NT2/D1 (cell line): ENCODE data around the gene ATG2A.
"Not testable (repeated sequence)": the region's sequence is repeated elsewhere in the genome, so short reads cannot be mapped to it uniquely, and the experiment has no call there.

Source experiments
- DNase-seq: peaks from one replicate; pipeline ENCODE4 v3.0.0-alpha.2; 2011; ENCODE audit warnings: low read depth, low spot score
- H3K27me3 ChIP-seq: 2 replicates; pipeline ENCODE4 v1.6.0; 2011; ENCODE audit warnings: mild to moderate bottlenecking; ENCODE audit not compliant: insufficient read length, insufficient read depth
- H3K36me3 ChIP-seq: 2 replicates; pipeline ENCODE4 v1.6.1; 2011; ENCODE audit warnings: mild to moderate bottlenecking, low read length, mixed read lengths; ENCODE audit not compliant: insufficient read depth, insufficient read length
- H3K4me1 ChIP-seq: 2 replicates; pipeline ENCODE4 v1.5.1; 2011; ENCODE audit not compliant: insufficient read depth, insufficient read length
- H3K4me3 ChIP-seq: 2 replicates; pipeline ENCODE4 v1.5.1; 2011; ENCODE audit warnings: low read depth; ENCODE audit not compliant: insufficient read length
- H3K9ac ChIP-seq: 2 replicates; pipeline ENCODE4 v1.6.0; 2011; ENCODE audit warnings: low read depth; ENCODE audit not compliant: insufficient read length
- H3K9me3 ChIP-seq: 2 replicates; pipeline ENCODE4 v1.5.1; 2011; ENCODE audit warnings: mild to moderate bottlenecking, low read length; ENCODE audit not compliant: insufficient read depth
- SUZ12 ChIP-seq: IDR thresholded peaks from 2 replicates; pipeline ENCODE4 v1.6.1; 2011; ENCODE audit not compliant: insufficient read length, insufficient read depth; ENCODE audit errors: extremely low read depth
- YY1 ChIP-seq: IDR thresholded peaks from 2 replicates; pipeline ENCODE4 v1.6.1; 2011; ENCODE audit not compliant: insufficient read length, insufficient read depth
- ZNF274 ChIP-seq: IDR thresholded peaks from 2 replicates; pipeline ENCODE4 v1.6.1; 2011; ENCODE audit warnings: mild to moderate bottlenecking, low read depth, low read length

The ATG2A gene

DNA sequence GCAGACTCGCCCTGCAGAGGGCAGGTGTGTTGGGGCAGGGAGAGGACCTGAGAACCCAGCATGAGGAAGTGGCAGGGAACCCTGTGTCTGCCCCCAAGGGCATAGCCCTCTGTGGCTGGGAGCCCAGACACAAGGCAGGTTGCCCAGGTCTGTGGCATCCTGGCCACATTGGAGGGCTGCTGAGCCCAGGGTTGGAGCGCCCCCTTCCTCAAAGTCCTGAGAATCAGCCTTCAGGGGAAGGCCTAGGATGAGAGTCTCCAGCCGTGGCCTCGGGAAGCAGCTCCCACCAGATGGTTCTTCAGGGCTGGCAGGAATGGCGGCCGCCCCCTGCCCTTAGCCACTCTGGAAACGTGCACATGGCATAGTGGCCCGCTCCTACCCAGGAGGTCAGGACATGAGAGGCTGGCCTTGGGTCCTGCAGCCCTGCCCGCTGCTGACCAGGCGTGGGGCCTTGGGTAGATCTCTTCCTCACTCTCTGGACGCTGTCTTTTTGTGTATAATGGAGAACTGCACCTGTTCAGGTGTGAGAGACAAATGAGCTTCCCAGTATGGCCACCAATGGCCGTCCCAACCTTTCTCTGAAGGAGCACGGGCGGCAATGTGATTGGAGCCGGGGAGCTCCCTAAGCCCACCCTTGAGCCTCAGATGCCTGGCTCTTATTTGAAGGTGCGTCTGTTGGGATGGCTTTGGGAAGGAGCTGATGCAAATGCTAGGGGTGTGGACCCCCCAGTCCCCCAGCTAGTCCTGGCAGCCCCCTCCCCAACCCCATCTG lies 68.0 kb downstream of the ATG2A start:
- TF ChIP-seq YY1 (no peak), ZNF274 (no peak), SUZ12 (no peak)
- Histone ChIP-seq H3K4me1 (peaks cover 28% of the 10 kb centered on the region), H3K27me3 (no peaks in the 10 kb centered on the region), H3K9ac (no peak overlapping the region), H3K36me3 (peaks cover 22% of the 10 kb centered on the region), H3K9me3 (no peaks in the 10 kb centered on the region), H3K4me3 (no peak overlapping the region)
- no peak for DNase-seq

DNA sequence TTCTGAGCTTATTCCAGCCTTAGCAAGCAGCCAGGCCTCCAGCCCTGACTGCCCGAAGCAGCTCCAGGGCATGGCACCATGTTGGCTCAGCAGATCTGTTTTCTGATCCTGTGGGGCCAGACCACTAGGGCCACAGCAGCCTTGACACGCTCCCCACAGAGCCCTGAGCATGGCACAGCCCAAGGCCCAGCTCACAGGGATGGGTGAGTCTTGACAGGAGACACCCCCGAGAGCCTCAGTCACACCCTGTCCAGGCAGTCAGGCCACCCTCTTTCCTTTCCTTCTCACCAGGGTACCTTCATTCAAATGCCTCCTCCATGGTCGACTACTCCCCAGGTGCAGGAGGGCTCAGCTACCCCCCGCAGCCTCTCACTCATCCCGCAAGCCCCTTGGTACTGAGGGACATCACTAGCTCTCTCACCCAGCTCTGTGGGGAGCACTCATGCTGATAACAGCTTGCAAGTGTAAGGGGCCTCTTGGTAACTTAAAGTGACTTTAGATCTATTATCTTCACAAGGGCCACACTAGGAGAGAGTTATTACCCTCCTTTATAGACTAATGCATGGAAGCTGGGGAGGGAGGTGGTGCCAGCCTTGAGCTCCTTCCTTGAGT lies 68.7 kb downstream of the ATG2A start:
- DNase-seq, result no peak
- Histone ChIP-seq H3K36me3 (peaks cover 15% of the 10 kb centered on the region), H3K9ac (no peak overlapping the region), H3K4me3 (no peak overlapping the region), H3K27me3 (no peaks in the 10 kb centered on the region), H3K9me3 (no peaks in the 10 kb centered on the region), H3K4me1 (peaks cover 29% of the 10 kb centered on the region)
- TF ChIP-seq SUZ12, result no peak
- no peak for TF ChIP-seq YY1

- peak; percentile 92 for DNase-seq
- no peak overlapping the region for H3K4me3 ChIP-seq
- no peak for TF ChIP-seq ZNF274
- no peak for TF ChIP-seq SUZ12
- no peak for TF ChIP-seq YY1
- peaks cover 5% of the 10 kb centered on the region for H3K36me3 ChIP-seq
- H3K9me3 ChIP-seq, result no peaks in the 10 kb centered on the region
- no peaks in the 10 kb centered on the region for H3K27me3 ChIP-seq
- H3K9ac ChIP-seq, result no peak overlapping the region
- H3K4me1 ChIP-seq, result peaks cover 33% of the 10 kb centered on the region
These were observed 69.9 kb downstream of the ATG2A start for GRCh38 chr11:64846998-64847666.

GRCh38 chr11:64845776-64846129 lies 71.3 kb downstream of the ATG2A start:
- not testable (repeated sequence) for H3K9ac ChIP-seq, H3K9me3 ChIP-seq, H3K36me3 ChIP-seq, H3K27me3 ChIP-seq, DNase-seq, H3K4me3 ChIP-seq
- peaks cover 28% of the 10 kb centered on the region for H3K4me1 ChIP-seq

DNA sequence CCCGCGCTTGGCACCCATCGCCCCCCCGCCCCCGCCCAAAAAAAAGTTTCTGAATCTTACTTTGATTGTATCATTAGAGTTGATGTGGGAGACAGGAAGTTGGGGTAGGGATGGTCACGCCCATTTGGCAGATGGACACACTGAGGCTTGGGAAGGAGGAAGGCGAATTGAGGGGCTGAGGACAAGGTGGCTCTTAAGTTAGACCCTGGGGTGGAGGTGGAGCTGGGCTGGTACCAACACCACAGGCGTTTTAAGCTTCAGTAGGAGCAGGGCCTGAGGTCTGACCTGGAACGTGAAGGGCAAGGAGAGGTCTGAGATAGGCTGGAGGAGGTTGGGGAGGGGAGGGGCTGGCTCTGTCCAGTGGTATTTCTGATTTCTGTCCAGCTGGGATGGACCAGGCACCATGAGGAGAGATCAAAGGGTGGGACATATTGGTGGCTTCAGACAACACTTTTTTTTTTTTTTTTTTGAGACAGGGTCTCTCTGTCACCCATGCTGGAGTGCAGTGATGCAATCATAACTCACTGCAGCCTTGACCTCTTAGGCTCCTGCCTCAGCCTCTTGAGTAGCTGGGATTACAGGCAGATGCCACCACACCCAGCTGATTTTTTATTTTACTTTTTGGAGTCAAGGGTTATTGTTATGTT lies 71.8 kb downstream of the ATG2A start:
- TF ChIP-seq YY1 (no peak), ZNF274 (no peak), SUZ12 (no peak)
- Histone ChIP-seq H3K9ac (peak overlapping the region; percentile 69), H3K9me3 (no peaks in the 10 kb centered on the region), H3K4me3 (peak overlapping the region; percentile 62), H3K27me3 (no peaks in the 10 kb centered on the region), H3K36me3 (no peaks in the 10 kb centered on the region), H3K4me1 (peaks cover 28% of the 10 kb centered on the region)
- no peak for DNase-seq
